T1000 (cell line): ENCODE results near the gene EGFR.
"Not testable (repeated sequence)": the region's sequence is repeated elsewhere in the genome, so short reads cannot be mapped to it uniquely, and the experiment has no call there.

Experiments used
- DNase-seq: peaks from one replicate; lab custom pipeline; 2025; ENCODE audit warnings: mixed read lengths; lab: John Stamatoyannopoulos, UW

EGFR gene

DNA sequence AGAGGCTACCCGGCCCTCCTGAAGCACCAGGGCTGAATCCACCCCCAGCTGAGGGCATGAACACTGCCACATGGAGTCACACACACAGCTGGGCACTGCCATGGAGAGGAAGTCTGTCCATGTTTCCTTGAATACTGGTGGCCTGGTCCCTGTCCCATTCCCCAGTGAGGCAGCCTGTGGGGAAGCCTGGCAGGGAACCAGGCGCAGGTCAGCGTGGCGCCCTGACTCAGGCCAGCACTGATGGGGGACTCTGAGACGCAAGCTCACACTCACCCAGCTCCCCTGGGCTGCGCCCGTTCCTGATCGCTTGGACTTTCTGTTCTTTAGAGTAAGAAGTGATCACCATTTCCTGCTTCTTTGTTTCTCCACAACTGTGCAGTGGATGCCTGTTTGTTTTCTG lies 128.3 kb downstream of the EGFR start:
- no peak for DNase-seq

DNA sequence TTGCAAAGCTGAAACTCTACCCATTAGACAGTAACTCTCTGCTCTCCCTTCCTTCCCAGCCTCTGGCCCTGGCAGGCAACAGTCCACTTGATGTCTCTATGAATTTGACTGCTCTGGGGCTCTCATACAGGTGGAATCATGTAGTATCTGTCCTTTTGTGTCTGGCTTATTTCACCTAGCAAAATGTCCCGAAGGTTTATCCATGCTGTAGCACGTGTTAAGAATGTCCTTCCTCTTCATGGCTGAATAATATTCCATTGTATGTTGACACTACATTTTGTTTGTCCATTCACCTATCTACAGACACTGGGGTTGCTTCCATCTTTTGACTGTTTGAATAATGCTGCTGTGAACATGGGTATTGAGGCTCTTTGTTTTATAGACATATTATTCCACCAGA lies 128.9 kb downstream of the EGFR start:
- no peak for DNase-seq

DNA sequence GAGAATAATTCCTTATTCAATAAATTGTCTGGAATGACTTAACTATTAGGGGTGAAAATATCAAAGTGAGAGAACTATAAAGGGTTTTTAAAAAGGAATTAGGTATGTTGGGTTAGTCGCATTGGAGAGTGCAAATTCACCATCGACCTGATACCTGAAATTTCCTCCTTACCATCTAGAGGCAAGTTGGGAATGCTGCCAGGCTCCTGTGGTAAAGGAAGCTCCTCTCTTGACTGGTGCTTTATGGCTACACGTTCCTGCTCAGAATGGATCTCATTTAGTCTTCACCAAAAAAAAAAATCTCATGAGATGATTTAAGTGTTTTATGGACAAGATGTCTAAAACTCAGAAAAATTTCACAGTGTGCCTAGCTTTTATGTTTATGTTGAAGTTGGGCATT lies 129.8 kb downstream of the EGFR start:
- DNase-seq: no peak

DNA sequence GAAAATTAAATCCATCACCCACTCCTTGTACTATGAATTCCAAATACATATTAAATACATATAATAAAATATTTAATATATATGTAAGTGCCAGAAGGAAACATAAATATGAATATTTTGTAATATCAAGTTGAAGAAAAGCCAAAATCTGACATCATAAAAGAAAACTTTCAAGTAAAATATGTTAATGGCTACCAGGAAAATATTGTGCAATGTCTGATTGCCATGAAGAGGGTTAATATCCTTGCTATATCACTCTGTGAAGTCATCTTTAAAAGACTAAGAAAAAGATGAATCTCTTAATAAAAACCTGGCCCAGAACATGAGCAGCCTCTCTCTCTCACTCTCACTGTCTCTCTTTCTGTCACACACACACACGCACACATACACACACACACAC lies 130.2 kb downstream of the EGFR start:
- no peak for DNase-seq

DNA sequence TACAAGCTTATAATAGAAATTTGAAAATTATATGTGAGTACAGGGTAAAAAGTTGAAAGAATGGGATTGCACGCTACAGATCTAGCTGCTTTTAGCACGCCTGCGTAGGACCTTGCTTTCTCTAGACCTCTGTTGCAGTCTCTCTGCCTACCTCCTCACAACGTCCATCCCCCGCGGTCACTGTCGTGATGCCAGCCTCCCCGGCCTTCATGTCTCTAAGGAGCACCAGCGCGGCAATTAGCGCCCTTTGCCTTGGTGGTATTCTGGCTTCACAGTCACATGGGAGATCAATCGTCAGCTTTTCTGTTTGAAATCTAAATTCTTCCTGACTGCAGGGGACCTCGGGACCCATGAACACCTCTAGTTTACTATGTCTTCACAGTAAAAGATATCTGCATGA lies 131.3 kb downstream of the EGFR start:
- DNase-seq: no peak

DNA sequence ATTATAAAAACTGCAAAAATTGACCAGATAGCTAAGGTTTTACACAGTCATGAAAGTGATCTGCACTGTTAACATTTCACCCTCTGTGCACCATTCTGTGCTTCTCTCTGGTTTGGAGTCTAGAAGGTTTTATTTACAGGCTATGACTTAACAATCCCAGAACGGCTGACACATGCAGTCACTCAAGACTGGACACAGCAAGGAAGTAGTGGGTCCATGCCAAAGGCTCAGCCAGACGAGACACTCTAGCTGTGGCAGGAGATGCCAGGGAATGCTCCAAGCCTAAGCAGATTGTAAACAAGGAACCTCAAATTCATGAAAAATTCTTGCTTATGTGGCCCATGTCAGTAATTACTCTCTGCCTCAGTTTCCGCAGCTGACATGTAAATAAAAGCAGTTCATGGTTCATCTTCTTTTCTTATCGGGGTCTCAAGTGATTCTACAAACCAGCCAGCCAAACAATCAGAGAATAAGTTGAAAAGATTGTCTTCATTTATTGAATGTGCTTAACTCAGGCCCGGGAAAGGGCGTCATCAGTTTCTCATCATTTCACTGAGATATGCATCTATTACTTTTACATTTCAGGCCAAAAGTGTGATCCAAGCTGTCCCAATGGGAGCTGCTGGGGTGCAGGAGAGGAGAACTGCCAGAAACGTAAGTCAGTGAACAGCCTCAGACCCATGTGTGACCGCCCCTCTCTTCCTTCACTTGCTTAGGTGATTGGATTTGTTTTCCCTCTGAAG lies 132.1 kb downstream of the EGFR start:
- no peak for DNase-seq

DNA sequence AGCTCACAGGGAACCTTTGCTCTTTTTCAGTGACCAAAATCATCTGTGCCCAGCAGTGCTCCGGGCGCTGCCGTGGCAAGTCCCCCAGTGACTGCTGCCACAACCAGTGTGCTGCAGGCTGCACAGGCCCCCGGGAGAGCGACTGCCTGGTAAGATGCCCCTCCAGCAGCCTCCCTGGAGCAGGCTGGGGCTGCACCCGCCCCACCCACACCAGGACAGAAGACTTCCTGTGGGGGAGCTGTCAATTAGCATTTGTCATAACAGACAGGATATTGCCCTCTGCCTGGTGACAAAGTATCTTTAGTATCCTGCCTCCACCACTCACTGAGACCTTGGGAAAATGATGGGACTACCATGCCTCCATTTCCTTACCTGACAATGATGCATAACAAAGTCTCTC lies 133.7 kb downstream of the EGFR start:
- DNase-seq: no peak

DNA sequence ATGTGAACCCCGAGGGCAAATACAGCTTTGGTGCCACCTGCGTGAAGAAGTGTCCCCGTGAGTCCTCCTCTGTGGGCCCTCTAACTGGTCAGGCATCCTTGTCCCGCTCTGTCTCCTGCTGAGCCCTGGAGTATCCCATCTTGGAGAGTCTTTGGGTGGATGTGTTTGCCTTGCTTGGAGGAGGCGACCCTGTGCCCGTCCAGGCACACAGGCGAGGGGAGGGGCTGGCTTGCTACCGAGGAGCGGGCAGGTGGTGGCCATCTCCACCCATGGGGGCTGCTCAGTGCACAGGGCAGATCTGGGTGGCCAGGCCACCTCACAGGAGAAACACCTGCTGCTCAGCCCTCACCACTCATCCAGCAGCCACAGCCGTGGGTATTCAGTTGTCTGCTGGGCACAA lies 135.3 kb downstream of the EGFR start:
- no peak for DNase-seq

DNA sequence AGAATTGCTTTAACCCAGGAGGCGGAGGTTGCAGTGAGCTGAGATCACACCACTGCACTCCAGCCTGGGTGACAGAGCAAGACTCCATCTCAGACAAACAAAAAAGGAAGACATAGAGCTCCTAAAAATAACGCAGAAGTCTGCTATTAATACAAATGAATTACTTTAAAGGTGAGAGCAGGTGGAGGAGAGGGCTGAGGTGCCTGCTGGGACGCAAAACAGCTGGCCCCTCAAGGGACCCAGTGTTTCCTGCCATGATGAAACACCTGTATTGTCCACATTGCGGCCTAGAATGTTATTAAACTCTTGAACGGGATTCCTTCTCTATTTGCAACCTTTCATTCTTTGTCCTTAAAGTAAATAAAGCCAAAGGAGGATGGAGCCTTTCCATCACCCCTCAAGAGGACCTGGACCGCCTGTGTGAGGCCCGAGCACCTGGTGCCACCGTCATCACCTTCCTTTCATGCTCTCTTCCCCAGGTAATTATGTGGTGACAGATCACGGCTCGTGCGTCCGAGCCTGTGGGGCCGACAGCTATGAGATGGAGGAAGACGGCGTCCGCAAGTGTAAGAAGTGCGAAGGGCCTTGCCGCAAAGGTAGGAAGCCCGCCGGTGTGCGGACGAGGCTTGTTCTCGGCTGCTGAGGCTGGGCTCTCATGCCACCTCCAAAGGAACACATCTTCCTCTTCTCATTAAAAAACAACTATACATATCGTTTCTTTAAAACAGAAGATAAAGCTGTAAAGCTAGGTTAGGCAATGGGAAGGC lies 136.7 kb downstream of the EGFR start:
- no peak for DNase-seq

DNA sequence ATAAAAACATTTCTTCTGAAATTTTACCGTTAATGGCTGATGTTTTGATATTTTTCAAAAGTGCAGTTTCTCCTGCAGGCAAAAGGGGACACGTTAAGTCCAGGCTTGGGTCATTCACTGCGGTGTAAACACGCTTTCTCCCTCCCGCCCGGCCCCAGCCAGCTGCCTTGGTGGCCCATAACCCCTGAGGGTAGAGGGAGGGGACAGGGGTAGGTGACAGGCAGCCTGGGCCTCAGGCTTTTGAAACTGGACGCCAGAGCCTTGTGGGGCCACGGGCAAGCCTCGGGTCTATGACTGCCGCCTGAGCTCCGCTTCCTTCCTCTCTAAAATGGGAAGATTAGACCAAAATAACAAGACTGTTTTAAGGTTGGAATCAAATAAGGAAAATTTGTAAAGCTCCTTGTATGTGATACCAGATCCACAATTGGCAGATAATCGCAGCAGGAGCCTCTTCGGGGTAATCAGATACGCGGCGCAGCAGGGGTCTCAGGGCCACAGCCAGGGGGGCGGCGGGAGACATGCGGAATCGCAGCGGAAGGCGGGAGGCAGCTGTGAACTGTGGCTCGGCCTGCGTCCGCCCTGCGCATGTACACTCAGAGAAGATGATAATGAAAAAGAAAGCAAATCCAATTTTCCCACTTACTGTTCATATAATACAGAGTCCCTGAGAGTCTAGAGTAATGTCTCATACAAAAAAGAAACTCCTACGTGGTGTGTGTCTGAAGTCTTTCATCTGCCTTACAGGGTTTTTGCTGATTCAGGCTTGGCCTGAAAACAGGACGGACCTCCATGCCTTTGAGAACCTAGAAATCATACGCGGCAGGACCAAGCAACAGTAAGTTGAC lies 138.3 kb downstream of the EGFR start:
- no peak for DNase-seq

DNA sequence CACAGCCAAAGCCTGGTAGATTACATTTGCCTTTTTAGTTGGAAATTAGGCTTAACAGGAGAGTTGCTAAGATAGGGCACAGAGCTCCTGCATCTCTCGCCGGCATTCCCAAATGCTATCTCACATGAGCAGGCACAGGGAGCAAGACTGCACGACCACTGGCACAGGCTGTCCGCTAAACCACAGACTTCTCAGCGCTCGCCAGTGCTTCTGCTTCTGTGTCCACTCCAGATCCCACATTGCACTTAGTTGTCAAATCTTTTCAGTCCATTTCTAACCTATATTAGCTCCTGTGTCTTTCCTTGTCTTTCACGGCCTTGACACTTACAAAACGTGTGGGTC lies 138.9 kb downstream of the EGFR start:
- DNase-seq: no peak

DNA sequence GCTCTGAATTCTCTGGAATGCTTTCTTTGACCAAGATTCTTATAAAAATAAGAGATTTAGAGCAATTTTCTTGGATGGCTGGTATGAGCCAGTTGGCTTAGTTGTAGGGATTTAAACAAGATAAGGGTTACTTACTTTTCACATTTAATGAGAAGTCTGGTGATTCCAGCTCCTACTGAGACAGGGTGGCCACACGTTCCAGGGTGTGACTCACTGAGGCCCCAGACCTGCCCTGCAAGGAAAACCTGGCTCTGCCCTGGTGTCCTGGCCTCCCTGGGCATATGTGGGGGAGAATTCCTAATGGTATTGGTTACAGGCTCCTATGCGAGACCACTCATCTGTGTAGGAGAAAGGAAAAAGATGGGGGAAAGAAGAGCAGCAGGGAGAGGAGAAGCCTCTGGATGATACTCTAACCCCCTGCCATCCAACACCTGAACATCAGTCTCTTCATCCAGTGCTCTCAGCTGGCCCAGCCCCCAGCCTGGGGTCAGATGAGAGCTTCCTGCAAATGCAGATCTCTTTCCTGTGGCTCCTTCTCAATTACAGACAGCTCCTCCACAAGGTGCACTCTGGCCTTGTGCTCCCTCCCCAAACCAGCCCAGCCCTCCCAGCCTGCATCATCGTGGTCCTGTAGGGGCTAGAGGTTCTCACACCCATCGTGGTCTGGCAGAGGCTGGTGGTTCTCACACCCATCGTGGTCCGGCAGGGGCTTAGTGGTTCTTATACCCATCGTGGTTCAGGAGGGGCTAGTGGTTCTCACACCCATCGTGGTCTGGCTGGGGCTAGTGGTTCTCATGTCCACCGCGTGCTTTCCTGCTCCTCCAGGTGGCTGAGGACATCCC lies 139.9 kb downstream of the EGFR start:
- DNase-seq: no peak

DNA sequence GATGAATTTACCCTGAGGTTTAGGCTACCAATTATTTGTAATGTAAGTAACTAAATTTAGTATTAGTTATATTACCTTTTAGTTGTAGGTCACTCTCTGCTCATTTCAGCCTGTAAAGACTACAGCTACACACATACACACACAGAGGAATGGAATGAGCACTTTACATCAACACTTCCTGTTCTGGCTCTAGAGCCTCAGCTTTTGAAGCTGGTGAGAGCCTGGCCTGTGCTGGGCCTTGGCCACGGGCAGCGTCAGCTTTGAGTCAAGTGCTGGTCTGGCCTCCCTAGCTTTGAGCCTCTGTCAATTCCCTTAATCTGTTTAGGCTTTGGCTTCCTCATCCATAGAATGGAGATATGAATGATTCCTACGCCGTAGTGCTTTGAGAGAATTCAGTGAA lies 141.7 kb downstream of the EGFR start:
- DNase-seq: no peak

DNA sequence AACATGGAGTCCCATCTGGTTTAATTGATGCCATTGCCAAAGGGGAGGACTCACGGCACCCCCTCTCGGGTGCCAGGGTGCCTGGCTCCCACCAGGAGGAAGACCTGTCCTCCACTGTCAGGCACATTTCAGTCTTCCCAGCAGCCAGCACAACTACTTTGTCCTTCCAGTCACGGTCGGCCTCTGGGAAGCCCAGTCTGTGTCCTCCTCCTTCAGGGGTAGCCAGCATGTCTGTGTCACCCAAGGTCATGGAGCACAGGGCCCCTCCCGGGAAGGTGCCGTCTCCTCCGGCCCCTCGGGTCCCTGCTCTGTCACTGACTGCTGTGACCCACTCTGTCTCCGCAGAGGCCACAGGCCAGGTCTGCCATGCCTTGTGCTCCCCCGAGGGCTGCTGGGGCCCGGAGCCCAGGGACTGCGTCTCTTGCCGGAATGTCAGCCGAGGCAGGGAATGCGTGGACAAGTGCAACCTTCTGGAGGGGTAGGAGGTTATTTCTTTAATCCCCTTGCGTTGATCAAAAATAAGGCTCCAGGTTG lies 142.4 kb downstream of the EGFR start:
- DNase-seq: no peak

DNA sequence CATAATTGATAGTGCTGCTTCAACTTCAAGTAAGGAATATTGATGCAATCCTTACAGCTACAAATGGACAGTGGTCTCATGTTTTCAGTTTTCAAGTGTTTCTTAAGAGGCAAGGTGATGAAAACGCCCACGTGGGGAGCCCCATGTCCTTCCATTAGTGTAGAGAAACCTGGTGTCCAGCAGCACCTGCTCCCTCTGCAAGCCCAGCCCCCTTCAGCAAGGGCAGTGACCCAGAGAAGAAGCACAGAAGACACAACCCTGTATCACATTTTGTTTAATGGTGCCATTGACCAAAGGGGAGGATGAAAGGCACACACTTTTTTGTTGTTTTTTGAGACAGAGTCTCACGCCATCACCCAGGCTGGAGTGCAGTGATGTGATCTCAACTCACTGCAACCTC lies 143.7 kb downstream of the EGFR start:
- DNase-seq: no peak

DNA sequence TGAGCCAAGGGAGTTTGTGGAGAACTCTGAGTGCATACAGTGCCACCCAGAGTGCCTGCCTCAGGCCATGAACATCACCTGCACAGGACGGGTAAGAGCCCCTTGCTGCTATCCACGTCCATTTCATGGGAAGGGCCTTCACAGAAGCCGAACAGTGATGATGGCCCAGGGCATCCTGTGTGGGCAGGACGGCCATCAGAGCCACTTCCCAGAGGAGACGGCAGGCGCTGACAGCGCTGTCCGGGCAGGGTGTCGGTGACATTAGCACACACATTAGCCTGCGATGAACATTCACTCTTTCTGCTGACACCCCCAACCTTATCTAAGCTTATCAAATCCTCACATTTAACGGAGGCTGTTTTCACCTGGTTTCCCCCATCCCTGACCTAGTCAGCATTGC lies 144.9 kb downstream of the EGFR start:
- no peak for DNase-seq

DNA sequence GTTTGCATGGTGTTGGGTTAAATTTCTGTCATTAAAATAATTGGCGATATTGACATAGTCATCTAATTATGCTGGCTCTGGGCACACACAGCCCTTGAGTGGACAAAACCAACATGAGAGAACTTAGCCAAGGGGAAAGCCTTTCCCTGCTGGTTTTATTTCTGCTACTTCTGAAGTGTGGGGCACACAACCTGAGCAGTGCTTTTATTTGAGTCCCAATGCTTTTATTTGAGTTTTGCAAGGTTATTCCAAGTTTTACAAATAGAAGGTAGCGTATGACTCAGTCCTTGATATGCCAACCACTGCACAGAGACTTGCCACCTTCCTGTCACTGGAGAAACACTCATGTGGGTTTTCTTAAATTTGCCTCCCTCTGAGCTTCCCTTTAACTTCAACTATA lies 145.7 kb downstream of the EGFR start:
- DNase-seq: no peak

DNA sequence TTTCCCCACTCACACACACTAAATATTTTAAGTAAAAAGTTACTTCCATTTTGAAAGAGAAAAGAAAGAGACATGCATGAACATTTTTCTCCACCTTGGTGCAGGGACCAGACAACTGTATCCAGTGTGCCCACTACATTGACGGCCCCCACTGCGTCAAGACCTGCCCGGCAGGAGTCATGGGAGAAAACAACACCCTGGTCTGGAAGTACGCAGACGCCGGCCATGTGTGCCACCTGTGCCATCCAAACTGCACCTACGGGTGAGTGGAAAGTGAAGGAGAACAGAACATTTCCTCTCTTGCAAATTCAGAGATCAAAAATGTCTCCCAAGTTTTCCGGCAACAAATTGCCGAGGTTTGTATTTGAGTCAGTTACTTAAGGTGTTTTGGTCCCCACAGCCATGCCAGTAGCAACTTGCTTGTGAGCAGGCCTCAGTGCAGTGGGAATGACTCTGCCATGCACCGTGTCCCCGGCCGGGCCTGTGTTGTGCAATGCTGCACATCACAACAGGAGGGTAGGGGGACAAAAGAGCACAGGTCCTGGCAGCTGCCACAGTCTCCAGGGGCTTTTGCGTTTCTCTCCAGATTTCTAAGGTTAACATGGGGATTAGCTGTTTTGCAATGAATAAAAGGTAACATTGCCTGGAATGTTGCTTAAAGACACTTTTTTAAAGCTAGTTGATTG lies 146.5 kb downstream of the EGFR start:
- no peak for DNase-seq

DNA sequence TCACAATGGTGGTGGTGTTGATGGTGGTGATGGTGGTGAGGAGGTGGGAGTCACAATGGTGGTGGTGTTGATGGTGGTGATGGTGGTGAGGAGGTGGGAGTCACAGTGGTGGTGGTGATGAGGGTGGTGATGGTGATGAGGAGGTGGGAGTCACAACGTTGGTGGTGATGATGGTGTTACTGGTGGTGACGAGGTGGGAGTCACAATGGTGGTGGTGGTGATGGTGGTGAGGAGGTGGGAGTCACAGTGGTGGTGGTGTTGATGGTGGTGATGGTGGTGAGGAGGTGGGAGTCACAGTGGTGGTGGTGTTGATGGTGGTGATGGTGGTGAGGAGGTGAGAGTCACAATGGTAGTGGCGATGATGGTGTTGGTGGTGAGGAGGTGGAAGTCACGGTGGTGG lies 148.5 kb downstream of the EGFR start:
- DNase-seq: not testable (repeated sequence)

DNA sequence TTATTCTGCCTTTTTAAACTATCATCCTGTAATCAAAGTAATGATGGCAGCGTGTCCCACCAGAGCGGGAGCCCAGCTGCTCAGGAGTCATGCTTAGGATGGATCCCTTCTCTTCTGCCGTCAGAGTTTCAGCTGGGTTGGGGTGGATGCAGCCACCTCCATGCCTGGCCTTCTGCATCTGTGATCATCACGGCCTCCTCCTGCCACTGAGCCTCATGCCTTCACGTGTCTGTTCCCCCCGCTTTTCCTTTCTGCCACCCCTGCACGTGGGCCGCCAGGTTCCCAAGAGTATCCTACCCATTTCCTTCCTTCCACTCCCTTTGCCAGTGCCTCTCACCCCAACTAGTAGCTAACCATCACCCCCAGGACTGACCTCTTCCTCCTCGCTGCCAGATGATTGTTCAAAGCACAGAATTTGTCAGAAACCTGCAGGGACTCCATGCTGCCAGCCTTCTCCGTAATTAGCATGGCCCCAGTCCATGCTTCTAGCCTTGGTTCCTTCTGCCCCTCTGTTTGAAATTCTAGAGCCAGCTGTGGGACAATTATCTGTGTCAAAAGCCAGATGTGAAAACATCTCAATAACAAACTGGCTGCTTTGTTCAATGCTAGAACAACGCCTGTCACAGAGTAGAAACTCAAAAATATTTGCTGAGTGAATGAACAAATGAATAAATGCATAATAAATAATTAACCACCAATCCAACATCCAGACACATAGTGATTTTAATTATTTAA lies 151.7 kb downstream of the EGFR start:
- no peak for DNase-seq
